Measurements from ENCODE around the gene FRMD7. TPM values are rescaled to one million over a fixed set of nuclear protein-coding genes. Genes with fewer than 3 reads are reported as not detected.
"Not testable (repeated sequence)": the region's sequence is repeated elsewhere in the genome, so short reads cannot be mapped to it uniquely, and the experiment has no call there.

The FRMD7 gene
- total RNA-seq, 1 experiment from 2014 or later: not detected

- DNase-seq (ENCODE audit: low spot score): no peak
- Histone ChIP-seq H3K27me3 (replicated peaks; ENCODE audit: insufficient read depth, low read depth, low read length, poor library complexity) (peaks cover 6% of the 10 kb centered on the region), H3K36me3 (ENCODE audit: insufficient read depth, low read length, poor library complexity, severe bottlenecking) (no peaks in the 10 kb centered on the region), H3K4me1 (ENCODE audit: insufficient read depth, low read length, poor library complexity, severe bottlenecking) (no peaks in the 10 kb centered on the region), H3K4me3 (ENCODE audit: low read depth, low read length, poor library complexity, severe bottlenecking) (no peak overlapping the region), H3K9me3 (ENCODE audit: low read depth, low read length, poor library complexity, severe bottlenecking) (no peaks in the 10 kb centered on the region), H3K27ac (ENCODE audit: low read depth, low read length, poor library complexity, severe bottlenecking) (no peak overlapping the region)
- no peak for TF ChIP-seq CTCF (conservative IDR thresholded peaks at IDR 0.05; ENCODE audit: low read depth, low read length)
- TF ChIP-seq EZH2 (IDR thresholded peaks at IDR 0.05; ENCODE audit: borderline replicate concordance, low read depth, low read length, poor library complexity, severe bottlenecking): no peak
- intact Hi-C loops (cut with micrococcal nuclease; ENCODE audit: unreplicated experiment): no loop called here
- ChIA-PET CTCF (no interaction called here), POLR2A (ENCODE audit: low non-redundant PET) (no interaction called here)
- no TSS peak for BruUV-seq (replicated peaks)
Observed at GRCh38 chrX:132165005-132165404, 37.2 kb upstream of the FRMD7 start.

- BruUV-seq (replicated peaks); intact Hi-C loops (cut with micrococcal nuclease; ENCODE audit: unreplicated experiment); H3K4me3 ChIP-seq (ENCODE audit: low read depth, low read length, poor library complexity, severe bottlenecking); H3K27me3 ChIP-seq (replicated peaks; ENCODE audit: insufficient read depth, low read depth, low read length, poor library complexity); POLR2A ChIA-PET (ENCODE audit: low non-redundant PET); H3K36me3 ChIP-seq (ENCODE audit: insufficient read depth, low read length, poor library complexity, severe bottlenecking); H3K9me3 ChIP-seq (ENCODE audit: low read depth, low read length, poor library complexity, severe bottlenecking); CTCF ChIA-PET; DNase-seq (ENCODE audit: low spot score); H3K27ac ChIP-seq (ENCODE audit: low read depth, low read length, poor library complexity, severe bottlenecking); H3K4me1 ChIP-seq (ENCODE audit: insufficient read depth, low read length, poor library complexity, severe bottlenecking): not testable (repeated sequence)
Observed at GRCh38 chrX:132163094-132163493, 35.3 kb upstream of the FRMD7 start.

GRCh38 chrX:132153166-132153565, 25.3 kb upstream of the FRMD7 start:
- TF ChIP-seq EZH2 (IDR thresholded peaks at IDR 0.05; ENCODE audit: borderline replicate concordance, low read depth, low read length, poor library complexity, severe bottlenecking) (no peak), CTCF (conservative IDR thresholded peaks at IDR 0.05; ENCODE audit: low read depth, low read length) (no peak)
- H3K27me3 ChIP-seq (replicated peaks; ENCODE audit: insufficient read depth, low read depth, low read length, poor library complexity): peaks cover 8% of the 10 kb centered on the region
- DNase-seq (ENCODE audit: low spot score): no peak
- H3K27ac ChIP-seq (ENCODE audit: low read depth, low read length, poor library complexity, severe bottlenecking): no peak overlapping the region
- intact Hi-C loops (cut with micrococcal nuclease; ENCODE audit: unreplicated experiment): no loop called here
- H3K4me1 ChIP-seq (ENCODE audit: insufficient read depth, low read length, poor library complexity, severe bottlenecking): no peaks in the 10 kb centered on the region
- H3K9me3 ChIP-seq (ENCODE audit: low read depth, low read length, poor library complexity, severe bottlenecking): no peaks in the 10 kb centered on the region
- ChIA-PET POLR2A (ENCODE audit: low non-redundant PET) (no interaction called here), CTCF (no interaction called here)
- no peak overlapping the region for H3K4me3 ChIP-seq (ENCODE audit: low read depth, low read length, poor library complexity, severe bottlenecking)
- no TSS peak for BruUV-seq (replicated peaks)
- H3K36me3 ChIP-seq (ENCODE audit: insufficient read depth, low read length, poor library complexity, severe bottlenecking): no peaks in the 10 kb centered on the region

- ChIA-PET CTCF (no interaction called here), POLR2A (ENCODE audit: low non-redundant PET) (no interaction called here)
- no TSS peak for BruUV-seq (replicated peaks)
- no peak for DNase-seq (ENCODE audit: low spot score)
- no peaks in the 10 kb centered on the region for H3K4me1 ChIP-seq (ENCODE audit: insufficient read depth, low read length, poor library complexity, severe bottlenecking)
- no peak overlapping the region for H3K4me3 ChIP-seq (ENCODE audit: low read depth, low read length, poor library complexity, severe bottlenecking)
- H3K27me3 ChIP-seq (replicated peaks; ENCODE audit: insufficient read depth, low read depth, low read length, poor library complexity): peaks cover 8% of the 10 kb centered on the region
- intact Hi-C loops (cut with micrococcal nuclease; ENCODE audit: unreplicated experiment): no loop called here
- TF ChIP-seq EZH2 (IDR thresholded peaks at IDR 0.05; ENCODE audit: borderline replicate concordance, low read depth, low read length, poor library complexity, severe bottlenecking) (no peak), CTCF (conservative IDR thresholded peaks at IDR 0.05; ENCODE audit: low read depth, low read length) (no peak)
- H3K9me3 ChIP-seq (ENCODE audit: low read depth, low read length, poor library complexity, severe bottlenecking): no peaks in the 10 kb centered on the region
- H3K36me3 ChIP-seq (ENCODE audit: insufficient read depth, low read length, poor library complexity, severe bottlenecking): no peaks in the 10 kb centered on the region
- H3K27ac ChIP-seq (ENCODE audit: low read depth, low read length, poor library complexity, severe bottlenecking): no peak overlapping the region
Observed at GRCh38 chrX:132146456-132146855, 18.6 kb upstream of the FRMD7 start.

All from A673 (cell line).